GM18526 (cell line): ENCODE measurements around the gene THAP4.

Experiments used
- POLR2A ChIP-seq: IDR thresholded peaks from 3 replicates; pipeline ENCODE4 v1.6.1; 2011; ENCODE audit not compliant: insufficient read length; ENCODE audit errors: extremely low read depth

Gene THAP4

DNA sequence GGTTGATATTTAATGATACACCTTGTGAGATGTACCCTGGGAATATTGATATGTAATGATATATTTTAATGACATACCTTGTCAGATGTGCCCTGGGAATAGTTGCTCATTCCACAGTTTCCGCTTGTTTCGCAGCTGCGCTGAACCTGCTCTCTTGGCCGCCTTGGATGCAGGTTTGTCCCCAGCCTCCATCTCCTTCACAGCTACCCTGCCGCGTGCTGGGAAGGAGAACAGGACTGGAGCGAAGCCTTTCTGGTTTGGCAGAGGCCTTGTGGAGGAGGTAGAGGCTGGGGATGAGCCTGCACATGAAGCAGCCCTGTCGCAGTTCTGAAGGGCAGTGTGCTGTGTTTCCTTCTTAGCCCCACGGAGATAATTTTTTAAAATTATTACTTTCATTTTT is 15.2 kb upstream of the THAP4 start:
- no peak for TF ChIP-seq POLR2A

DNA sequence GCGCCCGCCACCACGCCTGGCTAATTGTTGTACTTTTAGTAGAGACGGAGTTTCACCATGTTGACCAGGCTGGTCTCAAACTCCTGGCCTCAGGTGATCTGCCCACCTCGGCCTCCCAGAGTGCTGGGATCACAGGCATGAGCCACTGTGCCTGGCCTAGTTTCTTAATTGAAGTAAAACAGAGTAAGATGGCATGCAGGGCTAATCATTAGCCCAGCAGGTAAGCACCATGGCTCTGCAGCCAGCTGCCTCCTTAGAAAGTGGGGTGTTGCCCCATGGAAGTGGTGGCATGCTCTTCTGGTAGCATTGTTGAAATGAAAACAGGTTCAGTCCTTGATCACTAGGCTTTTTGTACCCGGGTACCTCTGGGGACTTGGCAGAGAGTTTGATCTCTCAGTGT is 13.0 kb upstream of the THAP4 start:
- no peak for TF ChIP-seq POLR2A

DNA sequence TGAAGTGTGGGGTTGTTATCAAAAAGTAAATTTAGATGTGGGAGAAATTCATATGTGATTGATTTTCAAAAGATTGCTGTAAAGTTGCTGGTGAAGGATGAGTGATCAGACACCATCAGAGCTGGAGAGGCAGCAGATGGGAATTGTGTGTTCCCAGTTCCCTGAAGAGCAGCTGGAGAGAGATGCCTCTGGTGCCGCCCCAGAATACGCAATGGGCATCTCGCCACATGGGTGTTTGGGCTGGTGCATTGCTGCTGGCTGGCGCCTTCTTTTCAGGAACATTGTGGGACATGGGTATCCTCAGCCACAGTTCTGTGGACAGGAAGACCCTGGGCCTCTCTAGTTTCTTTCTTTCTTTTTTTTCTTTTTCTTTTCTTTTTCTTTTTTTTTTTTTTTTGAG is 12.4 kb upstream of the THAP4 start:
- no peak for TF ChIP-seq POLR2A

DNA sequence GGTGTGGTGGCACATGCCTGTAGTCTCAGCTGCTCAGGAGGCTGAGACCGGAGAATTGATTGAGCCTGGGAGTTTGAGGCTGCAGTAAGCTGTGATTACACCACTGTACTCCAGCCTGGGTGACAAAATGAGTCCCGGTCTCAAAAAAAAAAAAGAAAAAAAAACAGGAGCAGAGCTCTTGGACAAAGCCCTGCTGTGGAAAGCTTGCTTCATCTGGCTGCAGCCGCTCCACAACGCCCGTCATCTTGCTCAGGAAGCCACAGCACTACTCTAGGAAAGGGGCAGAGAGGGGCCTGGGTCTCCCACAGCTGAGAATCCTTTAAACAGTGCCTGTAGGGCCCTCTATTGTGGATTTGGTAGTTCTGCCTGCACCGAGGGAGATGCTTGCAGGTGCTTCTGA is 11.5 kb upstream of the THAP4 start:
- no peak for TF ChIP-seq POLR2A

DNA sequence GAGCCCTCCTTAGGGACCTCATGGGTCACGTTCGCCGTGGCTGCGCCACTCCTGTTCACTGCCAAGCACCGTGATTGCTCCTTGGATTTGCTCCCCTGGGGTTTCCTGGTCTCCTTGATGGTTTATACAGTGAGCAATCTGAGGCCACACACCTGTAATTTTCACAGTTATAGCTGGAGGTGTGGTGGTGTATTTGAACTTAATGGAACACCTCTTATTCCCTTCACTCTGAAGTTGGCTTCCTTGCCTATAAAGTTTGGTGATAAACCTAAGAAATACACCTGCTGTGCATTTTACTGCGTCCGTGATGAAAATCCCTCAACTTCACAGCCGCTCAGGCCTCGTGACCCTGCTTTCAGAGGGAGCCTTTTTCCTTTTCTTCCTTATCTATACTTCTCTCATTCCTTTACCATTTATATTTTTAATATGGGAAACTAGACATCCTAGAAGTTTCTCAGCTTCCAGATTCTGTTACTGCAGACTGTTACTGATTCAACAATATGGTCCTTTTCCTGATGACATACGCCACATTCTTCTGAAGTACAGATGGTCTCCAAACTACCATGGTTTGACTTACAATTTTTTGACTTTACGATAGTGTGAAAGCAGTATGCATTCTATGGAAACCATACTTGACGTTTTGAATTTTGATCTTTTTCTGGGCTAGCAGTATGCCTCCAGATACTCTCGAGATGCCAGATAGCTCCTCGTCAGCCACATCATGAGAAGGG is 9.1 kb upstream of the THAP4 start:
- TF ChIP-seq POLR2A, result no peak

DNA sequence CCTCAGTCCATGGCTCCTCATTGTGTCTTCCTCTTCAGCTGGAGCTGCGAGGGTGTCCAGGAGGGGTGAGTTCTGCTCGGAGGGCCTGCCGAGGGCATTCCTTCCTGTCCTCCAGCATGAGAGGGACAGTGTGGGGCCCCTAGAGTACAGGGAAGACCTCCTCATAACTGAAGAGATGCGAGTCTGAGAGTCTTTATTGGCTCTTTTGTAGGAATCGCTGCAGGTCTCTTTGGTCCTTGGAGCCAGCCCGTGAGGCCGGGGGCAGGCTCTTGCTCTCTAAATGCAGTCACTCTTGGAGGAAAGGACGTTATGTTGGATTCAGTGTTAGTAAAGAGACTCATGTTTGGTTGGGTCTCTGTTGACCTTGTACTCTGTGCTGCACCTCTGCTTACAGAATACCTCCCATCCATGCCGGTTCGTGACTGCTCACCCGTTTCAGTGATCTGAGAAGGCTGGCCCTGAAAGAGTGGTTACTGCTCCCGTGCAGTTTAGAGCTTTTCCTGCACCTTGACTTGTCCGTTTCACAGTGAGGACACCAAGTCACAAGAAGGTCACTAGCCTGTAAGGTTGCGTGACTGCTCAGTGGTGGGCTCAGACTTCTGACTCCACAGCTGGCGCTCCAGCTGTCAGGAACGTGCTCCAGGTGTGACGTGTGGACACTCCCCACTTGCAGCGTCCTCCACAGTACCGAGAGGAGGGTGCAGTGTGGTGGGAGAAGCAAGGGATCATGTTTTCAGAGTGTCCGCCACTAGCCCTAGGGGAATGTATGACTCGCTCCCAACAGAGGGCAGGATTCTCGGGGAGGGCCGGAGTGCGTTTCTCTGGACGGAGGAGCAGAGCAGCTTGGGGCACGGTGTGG is 8.3 kb upstream of the THAP4 start:
- TF ChIP-seq POLR2A, result no peak

DNA sequence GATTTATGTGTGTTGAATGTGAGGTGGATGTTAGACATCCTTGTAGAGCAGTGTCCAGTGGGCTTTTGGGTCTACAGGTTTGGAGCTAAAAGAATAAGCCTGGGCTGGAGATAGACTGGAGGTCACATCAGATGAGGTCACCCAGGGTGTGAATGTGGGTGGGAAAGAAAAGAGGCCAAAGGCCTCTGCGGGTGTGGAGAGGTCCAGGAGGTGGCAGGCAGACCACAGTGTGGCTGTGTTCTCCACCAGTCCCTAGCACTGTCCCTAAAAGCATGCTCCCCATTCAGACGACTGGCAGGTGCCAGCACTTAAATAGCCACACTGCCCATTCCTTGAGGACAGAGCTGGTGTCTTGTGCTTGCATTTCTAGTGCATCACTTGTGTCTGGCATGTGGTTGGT is 4.7 kb upstream of the THAP4 start:
- no peak for TF ChIP-seq POLR2A

DNA sequence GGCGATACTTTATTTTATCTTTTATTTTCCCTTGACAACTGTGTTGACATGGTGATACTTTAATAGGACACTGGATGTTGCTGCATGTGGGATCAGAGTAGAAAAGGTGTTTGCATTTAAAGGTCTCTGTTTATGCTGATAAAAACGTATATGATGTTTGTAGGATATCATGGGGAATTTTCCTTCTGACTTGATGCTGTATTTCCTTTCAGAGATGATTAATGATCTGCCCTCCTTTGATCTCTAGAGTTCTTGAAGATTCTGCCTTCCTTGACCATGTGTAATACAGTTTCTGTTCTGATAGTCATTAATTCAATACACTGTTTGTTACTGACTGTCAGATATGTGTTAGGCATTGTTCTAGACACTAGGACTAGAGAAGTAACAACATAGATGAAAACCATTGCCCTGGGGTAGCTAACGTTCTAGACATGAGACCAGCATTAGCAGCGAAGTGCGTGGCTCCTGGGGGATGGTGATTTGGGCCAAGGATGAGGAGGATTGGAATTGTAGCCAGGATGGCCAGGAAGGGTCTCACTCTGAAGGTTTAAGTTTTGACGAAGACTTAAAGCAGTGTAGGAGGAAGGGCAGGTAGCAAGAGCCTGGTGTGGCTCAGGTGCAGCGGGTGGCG is 3.3 kb upstream of the THAP4 start:
- TF ChIP-seq POLR2A, result no peak

DNA sequence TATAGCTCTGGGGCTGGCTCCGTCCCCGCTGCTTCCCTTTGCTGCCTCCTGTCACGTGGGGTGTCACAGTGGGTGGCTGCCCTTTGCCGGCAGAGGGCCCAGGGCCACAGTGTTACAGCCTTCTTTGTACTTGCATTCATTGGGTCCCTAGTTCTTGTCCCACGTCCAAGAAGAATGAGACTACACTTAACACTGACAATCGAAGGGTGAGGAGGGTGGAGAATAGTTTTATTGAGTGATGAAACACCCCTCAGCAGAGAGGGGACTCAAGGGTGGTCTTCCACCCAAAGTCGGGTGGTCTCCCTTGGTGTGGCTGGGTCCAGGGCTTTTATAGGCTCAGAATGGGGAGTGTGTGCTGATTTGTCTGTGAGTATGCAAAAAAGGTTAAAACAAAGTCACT is 2.4 kb upstream of the THAP4 start:
- no peak for TF ChIP-seq POLR2A

DNA sequence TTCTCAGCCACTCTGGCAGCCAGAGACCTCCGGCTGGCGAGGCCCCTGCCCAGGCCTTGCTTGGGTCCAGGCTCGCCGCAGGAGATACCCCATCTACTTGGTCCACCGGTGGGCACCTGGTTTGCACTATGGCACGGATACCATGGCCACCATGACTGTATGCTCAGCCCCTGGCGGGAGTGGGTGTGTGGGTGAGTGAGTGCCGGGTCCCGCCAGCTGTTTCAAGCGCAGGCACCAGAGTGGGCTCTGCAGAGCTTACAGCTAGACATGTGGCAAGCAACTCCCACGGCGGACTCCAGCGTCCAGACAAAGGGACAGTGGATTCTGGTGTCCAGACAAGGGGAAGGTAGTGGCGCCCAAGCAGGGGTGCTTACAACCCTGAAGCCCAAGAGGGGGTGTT is 2.0 kb upstream of the THAP4 start:
- TF ChIP-seq POLR2A, result no peak

DNA sequence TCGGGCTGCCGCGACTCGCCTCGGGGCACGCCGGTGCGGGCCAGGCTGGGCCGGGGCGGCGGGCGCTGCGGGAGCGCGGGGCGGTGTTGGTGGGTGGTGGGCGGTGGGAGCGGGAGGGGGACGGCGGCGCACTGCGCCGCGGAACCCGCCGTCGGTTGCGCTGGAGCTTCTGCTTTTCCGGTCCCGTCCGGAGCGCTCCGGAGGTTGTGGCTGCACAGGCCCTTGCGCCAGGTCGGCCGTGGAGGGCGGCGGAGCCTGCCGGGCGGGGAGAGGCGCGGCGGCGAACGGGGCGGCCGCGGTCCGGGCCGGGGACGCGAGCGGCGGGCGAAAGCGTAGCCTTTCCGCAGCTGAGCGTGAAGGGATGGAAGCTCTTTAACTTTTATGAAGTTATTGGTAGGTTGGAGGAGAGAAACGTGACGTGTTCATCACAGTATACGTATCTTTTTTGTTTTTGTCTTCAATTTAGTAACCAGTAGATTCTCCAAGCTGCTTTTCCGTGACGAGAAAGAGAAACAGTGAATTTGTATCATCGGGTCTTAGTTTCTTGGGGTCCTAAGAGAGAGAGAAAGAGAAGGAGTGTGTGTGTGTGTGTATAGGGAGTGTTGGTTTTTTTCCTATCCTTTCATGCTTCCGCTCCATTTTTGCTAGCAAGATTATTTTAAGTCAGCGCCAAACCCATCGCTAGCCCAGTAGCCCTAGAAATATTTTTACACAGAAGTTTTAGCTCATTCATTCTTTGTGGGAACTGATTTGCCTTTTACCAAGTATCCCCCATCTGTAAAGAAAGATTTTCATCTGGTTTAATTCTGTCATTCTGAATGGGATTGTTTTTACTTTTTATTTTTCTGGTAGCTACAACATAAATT is 1.1 kb upstream of the THAP4 start:
- no peak for TF ChIP-seq POLR2A

DNA sequence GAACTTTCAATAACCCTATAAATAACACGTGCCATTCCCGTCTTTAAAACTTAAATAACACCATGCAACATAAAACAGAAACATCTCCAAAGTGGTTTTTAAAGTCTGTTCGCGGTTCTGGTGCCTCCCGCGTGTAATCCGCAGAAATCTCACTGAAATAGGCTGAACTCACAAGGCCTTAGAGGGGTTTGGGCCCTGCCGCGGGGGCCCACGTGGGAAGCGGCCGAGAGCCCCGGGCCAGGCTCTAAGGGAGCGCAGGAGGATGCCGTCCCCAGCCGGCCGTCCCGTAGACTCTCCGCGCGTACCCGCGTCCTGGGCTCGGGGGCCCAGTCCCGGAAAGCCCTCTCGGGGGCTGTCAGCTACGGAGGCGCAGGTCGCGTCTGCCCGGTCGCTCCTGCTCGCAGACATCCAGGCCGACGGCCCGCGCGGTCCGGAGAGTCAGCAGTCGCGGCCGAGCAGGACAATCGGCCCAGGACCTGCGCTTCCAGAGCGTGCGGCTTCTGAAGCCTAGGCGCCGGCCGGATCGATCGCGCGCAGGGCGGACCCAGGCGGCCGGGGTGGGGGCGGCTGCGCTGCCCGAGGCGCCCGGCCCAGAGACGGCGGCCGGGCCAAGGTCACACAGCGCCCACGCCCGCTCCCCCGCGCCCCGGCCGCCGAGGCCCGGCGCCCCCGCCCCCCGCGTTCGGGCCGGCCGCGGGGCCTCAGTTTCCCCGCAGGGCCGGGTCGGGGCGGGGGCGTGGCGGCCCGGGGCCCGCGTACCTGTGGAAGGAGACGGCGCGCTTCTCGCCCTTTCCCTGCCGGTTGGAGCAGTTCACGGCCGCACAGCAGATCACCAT is 558 bp downstream of the THAP4 start:
- no peak for TF ChIP-seq POLR2A

DNA sequence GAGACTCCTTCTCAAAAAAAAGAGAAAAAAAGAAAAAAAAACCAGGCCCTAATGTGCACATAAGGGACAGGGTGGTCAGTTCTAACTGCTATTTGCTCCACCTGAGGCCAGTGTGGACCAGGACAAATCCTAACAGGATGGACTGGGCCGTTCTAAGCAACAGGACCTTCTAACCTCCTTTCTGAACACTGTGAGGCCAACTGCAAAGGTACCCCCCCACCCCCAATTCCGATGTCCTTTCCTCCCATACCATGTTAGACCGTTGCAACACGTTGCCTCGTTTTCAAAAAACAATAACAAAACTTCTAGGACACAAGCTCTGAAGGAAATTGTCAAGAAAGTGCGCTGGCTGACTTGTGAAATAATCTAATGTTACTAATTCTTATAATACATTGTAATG is 1.2 kb downstream of the THAP4 start:
- TF ChIP-seq POLR2A, result no peak

DNA sequence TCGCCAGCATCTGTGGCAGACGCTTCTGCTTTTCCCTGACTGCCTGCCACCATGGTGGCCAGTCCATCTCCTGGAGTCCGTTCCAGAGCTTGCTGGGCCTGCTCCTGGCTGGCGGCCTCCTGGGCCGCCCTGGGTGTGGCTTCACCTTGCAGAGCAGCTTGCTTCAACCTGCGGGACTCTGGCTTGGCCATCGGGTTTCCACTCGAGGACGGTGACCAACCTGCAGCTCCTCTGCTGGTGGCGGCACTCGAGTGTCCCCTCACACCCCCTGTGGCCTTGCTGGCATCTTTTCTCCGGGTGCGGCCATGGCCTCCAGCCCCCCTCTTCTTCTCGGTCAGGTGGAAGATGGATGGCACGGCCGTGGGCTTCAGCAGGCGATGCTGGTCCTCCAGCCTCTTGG is 3.4 kb downstream of the THAP4 start:
- TF ChIP-seq POLR2A, result no peak
